GM18873 (cell line): ENCODE measurements around the gene ZNF385C.

Experiments used
- ATAC-seq: cut with Tn5 transposase; IDR thresholded peaks from one replicate; pipeline ENCODE4 v1.9.1; 2021; ENCODE audit warnings: mild to moderate bottlenecking, moderate library complexity, moderate number of reproducible peaks; ENCODE audit not compliant: unreplicated experiment, low FRiP score

ZNF385C gene

GRCh38 chr17:42079541-42079940 lies 18.7 kb downstream of the ZNF385C start:
- no peak for ATAC-seq

- ATAC-seq: no peak
Measured at GRCh38 chr17:42078396-42079043, 19.8 kb downstream of the ZNF385C start.

- no peak for ATAC-seq
Measured at GRCh38 chr17:42077755-42078154, 20.5 kb downstream of the ZNF385C start.

GRCh38 chr17:42076797-42077559 lies 21.3 kb downstream of the ZNF385C start:
- no peak for ATAC-seq

GRCh38 chr17:42075789-42076188 lies 22.5 kb downstream of the ZNF385C start:
- no peak for ATAC-seq

- ATAC-seq: no peak
Measured at GRCh38 chr17:42072323-42073187, 25.7 kb downstream of the ZNF385C start.

GRCh38 chr17:42071810-42072209 lies 26.5 kb downstream of the ZNF385C start:
- no peak for ATAC-seq

- no peak for ATAC-seq
Measured at GRCh38 chr17:42068979-42069378, 29.3 kb downstream of the ZNF385C start.

- ATAC-seq: no peak
Measured at GRCh38 chr17:42067371-42068091, 30.7 kb downstream of the ZNF385C start.

- no peak for ATAC-seq
Measured at GRCh38 chr17:42065201-42065600, 33.1 kb downstream of the ZNF385C start.

GRCh38 chr17:42062681-42063080 lies 35.6 kb downstream of the ZNF385C start:
- ATAC-seq: no peak

GRCh38 chr17:42061646-42062487 lies 36.4 kb downstream of the ZNF385C start:
- no peak for ATAC-seq

GRCh38 chr17:42060231-42060630 lies 38.0 kb downstream of the ZNF385C start:
- ATAC-seq: no peak

- no peak for ATAC-seq
Measured at GRCh38 chr17:42059815-42060214, 38.5 kb downstream of the ZNF385C start.

- ATAC-seq: no peak
Measured at GRCh38 chr17:42058063-42058462, 40.2 kb downstream of the ZNF385C start.

GRCh38 chr17:42056635-42057034 lies 41.6 kb downstream of the ZNF385C start:
- ATAC-seq: no peak

GRCh38 chr17:42055496-42055895 lies 42.8 kb downstream of the ZNF385C start:
- ATAC-seq: no peak

GRCh38 chr17:42055027-42055426 lies 43.2 kb downstream of the ZNF385C start:
- ATAC-seq: no peak

GRCh38 chr17:42053731-42054500 lies 44.4 kb downstream of the ZNF385C start:
- ATAC-seq: no peak
